OCI-LY3 (cell line): ENCODE results near the gene ZFYVE28.

ENCODE experiments used
- CTCF ChIP-seq: fragments of 200-600, 300-600 bp; sonication (generic); IDR thresholded peaks from 2 replicates; pipeline ENCODE4 v1.5.1; 2014; ENCODE audit warnings: antibody characterized with exemption, low read length, low read depth
- EZH2phosphoT487 ChIP-seq: fragments of 200-600 bp; shearing (Covaris generic); IDR thresholded peaks from 2 replicates; pipeline ENCODE4 v1.6.1; 2018; ENCODE audit warnings: antibody characterized with exemption, mixed run types, low read depth

DNA sequence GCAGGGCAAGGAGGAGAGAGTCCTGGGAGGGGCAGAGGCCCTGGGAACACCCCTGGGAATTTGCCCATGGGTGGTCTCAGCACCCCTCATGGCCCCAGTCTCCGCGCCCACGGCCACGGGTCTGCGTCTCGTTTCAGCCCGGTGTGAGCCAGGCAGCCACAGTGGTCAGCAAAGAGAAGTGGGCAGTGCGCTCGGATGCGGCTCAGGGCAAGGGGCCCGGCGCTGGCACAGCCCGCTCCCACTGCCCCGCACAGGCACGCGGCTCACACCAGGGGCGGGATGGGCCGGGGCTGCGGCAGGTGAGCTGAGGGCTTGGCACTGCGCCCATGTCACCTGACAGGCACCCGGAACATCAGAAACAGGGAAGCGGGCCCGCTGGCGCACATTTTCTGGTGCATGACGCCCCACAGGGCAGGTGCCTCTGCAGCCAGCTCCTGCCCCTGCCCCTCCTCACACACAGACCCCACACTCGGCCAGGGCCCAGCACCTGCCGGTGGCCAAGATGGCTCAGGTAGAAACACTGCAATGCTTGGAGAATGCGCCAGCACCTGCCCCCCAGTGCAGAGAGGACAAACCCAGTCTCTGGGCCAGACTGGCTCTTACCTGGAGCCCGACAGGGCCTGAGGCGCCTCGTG, 114.6 kb downstream of the ZFYVE28 start:
- TF ChIP-seq CTCF (no peak), EZH2phosphoT487 (no peak)
